Right lobe of liver (tissue), 6 donors: ENCODE measurements around the gene RFFL. TPM values are rescaled to one million over a fixed set of nuclear protein-coding genes. Genes with fewer than 3 reads are reported as not detected.

Experiments
- ATAC-seq, 4 donors: fragments of 200-7000 bp; cut with Tn5 transposase; one replicate each; pipeline ENCODE4 v1.9.1; 2020; ENCODE audit warnings: mild to moderate bottlenecking in 4 of 4, moderate library complexity in 4 of 4
- DNase-seq, 3 donors: peaks; one replicate each; pipeline ENCODE4 v3.0.0-alpha.2; 2020
- H3K27ac ChIP-seq, 3 donors: fragments of 200-600 bp; one replicate each; pipeline ENCODE4 v1.8.0; 2022
- H3K27me3 ChIP-seq, 2 donors: fragments of 200-600 bp; one replicate each; pipeline ENCODE4 v1.8.0; 2022
- H3K36me3 ChIP-seq, 4 donors: fragments of 200-600 bp; sonication (generic) in 1 of 4; one replicate each; pipeline versions ENCODE4 v1.5.1 to v1.8.0; 2017 to 2022; ENCODE audit warnings: control low read depth in 1 of 4
- H3K4me1 ChIP-seq, 4 donors: fragments of 200-600 bp; sonication (generic) in 1 of 4; one replicate each; pipeline versions ENCODE4 v1.5.1 to v1.8.0; 2017 to 2022; ENCODE audit warnings: control low read depth in 1 of 4
- H3K4me3 ChIP-seq, 3 donors: fragments of 200-600 bp; one replicate each; pipeline ENCODE4 v1.8.0; 2022
- H3K9me3 ChIP-seq, 4 donors: fragments of 200-600 bp; sonication (generic) in 1 of 4; one replicate each; pipeline versions ENCODE4 v1.5.1 to v1.8.0; 2017 to 2022; ENCODE audit warnings: control low read depth in 1 of 4
- CTCF ChIP-seq, 4 donors: fragments of 200-600 bp in 3 of 4; fragments of 450-650 bp in 1 of 4; IDR thresholded peaks; one replicate each; pipeline versions ENCODE4 v1.5.1 to v1.8.0; 2016 to 2022; ENCODE audit warnings: antibody characterized with exemption in 4 of 4, mild to moderate bottlenecking in 2 of 4
- POLR2A ChIP-seq: fragments of 450-650 bp; IDR thresholded peaks from one replicate; pipeline ENCODE4 v1.6.1; 2017; ENCODE audit warnings: antibody characterized with exemption, mild to moderate bottlenecking
- WGBS: methylation state at CpG from one replicate; pipeline ENCODE4 v1.1.6; 2018; ENCODE audit warnings: low coverage, low lambda C conversion rate; ENCODE audit not compliant: insufficient coverage; ENCODE audit errors: missing lambda C conversion rate; 5-methylcytosine and 5-hydroxymethylcytosine counted together
- intact Hi-C, 2 donors: fragments of 100-400 bp; cut with DNase I; formaldehyde crosslinking; loops; one replicate each; pipeline versions ENCODE4 v1.11.2 to v1.14.1; 2022
- total RNA-seq, 6 experiments: library from RNA; depleted of rRNA in 2 of 6; stranded (reverse); fragments of >200 nt in 2 of 6; fragmentation: NEBNext Ultra II Directional in 3 of 6; extraction: Animal tissue kit (Norgen Biotek cat#: 25700) in 3 of 6; gene quantifications; one replicate each; pipeline versions ENCODE4 v1.1.0 to v1.2.4, GENCODE V29; 2016 to 2023
- donor health status: DM: no; HTN: yes; CAD: no.
- donor health status: DM: no; HTN: no; CAD: no.
- donor health status: DM: no; HTN: no; CAD: no.
- donor health status: DM: no; HTN: yes; CAD: no.
- donor health status: DM: no; HTN: yes; CAD: no.

The RFFL gene
- total RNA-seq, 6 experiments from 2014 or later = 29.0 to 39.0 (median 34.1) TPM

DNA sequence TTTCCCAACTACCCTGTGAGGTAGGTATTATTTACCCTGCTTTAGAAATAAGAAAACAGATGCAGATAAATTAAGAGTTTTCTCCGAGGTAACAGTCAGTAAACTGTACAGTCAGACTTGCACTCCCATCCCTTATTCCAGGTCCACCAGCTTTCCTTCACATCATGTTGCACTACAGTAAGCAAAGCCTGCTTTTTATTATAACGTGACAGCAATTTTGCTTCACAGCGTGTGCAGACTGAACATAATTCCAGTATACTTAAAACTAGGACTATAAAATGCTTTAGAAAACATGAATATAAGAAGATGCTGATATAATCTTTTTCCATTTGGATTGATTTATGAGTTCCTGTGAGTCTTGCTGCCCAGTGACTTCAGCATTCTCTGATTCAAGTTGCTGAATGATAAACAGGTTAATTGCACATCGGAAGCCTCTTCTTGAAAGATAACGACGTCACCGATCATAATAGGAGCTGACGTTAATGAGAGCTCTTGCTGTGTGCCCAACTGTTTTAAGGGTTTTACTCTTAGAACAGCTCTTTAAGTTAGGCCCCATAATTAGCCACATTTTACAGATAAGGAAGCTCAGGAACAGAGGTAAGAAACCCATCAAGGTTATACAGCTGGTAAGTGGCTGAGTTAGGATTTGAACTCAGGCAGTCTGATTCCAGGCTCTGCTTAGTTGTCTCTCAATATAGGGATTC, 81.8 kb downstream of the RFFL start:
- peaks cover 0 to 15% (median 0%) of the 10 kb centered on the region in 4 donors for H3K4me1 ChIP-seq
- DNase-seq (no peak), ATAC-seq (no peak)
- intact Hi-C loops = no loop called here
- peak overlapping the region; percentile 96 to 97 (median 96) for H3K27ac ChIP-seq
- H3K9me3 ChIP-seq = no peaks in the 10 kb centered on the region
- no peak for TF ChIP-seq CTCF (IDR thresholded peaks at IDR 0.05)
- TF ChIP-seq POLR2A = no peak
- H3K4me3 ChIP-seq = peak overlapping the region; percentile 93 to 99 (median 96)
- 28% methylated on average over 8 of the region's 8 CpGs for WGBS
- no peaks in the 10 kb centered on the region for H3K27me3 ChIP-seq
- H3K36me3 ChIP-seq = peaks cover 0 to 8% (median 0%) of the 10 kb centered on the region in 4 donors

GRCh38 chr17:34980681-34981537, 82.6 kb downstream of the RFFL start:
- WGBS = 1% methylated on average over 17 of the region's 69 CpGs
- H3K4me3 ChIP-seq = peak overlapping the region; percentile 93 to 99 (median 96)
- ATAC-seq (peak; percentile 87 to 94 (median 90)), DNase-seq (peak; percentile 77 to 80 (median 80))
- intact Hi-C loops = no loop called here
- H3K4me1 ChIP-seq = peaks cover 0 to 15% (median 0%) of the 10 kb centered on the region in 4 donors
- H3K27me3 ChIP-seq = no peaks in the 10 kb centered on the region
- peaks cover 0 to 1% (median 0%) of the 10 kb centered on the region in 4 donors for H3K36me3 ChIP-seq
- peak overlapping the region; percentile 96 to 97 (median 96) for H3K27ac ChIP-seq
- TF ChIP-seq CTCF (IDR thresholded peaks at IDR 0.05) (peak; percentile 16 to 36 (median 25)), POLR2A (peak; percentile 2)
- no peaks in the 10 kb centered on the region for H3K9me3 ChIP-seq

- ATAC-seq (peak; percentile 90 to 92 (median 92)), DNase-seq (peak; percentile 95)
- WGBS = 0% methylated on average over 9 of the region's 39 CpGs
- Histone ChIP-seq H3K4me1 (peaks cover 0 to 15% (median 0%) of the 10 kb centered on the region in 4 donors), H3K27ac (peak within 1 kb of the TSS; percentile 96 to 97 (median 96)), H3K36me3 (no peaks in the 10 kb centered on the region), H3K4me3 (peak within 1 kb of the TSS; percentile 93 to 99 (median 96)), H3K27me3 (no peaks in the 10 kb centered on the region), H3K9me3 (no peaks in the 10 kb centered on the region)
- TF ChIP-seq POLR2A (peak; percentile 83), CTCF (IDR thresholded peaks at IDR 0.05) (no peak)
- intact Hi-C loops = no loop called here
These were observed 83.2 kb downstream of the RFFL start, which contains the start of gene LIG3 for GRCh38 chr17:34980353-34980680. LIG3 (plus strand) TSS chr17:34980512; CDS start chr17:34983006, 2,494 bp downstream.

GRCh38 chr17:34979650-34980352, 83.7 kb downstream of the RFFL start:
- TF ChIP-seq CTCF (IDR thresholded peaks at IDR 0.05) (no peak), POLR2A (no peak)
- H3K4me3 ChIP-seq = peak overlapping the region; percentile 93 to 99 (median 96)
- H3K9me3 ChIP-seq = no peaks in the 10 kb centered on the region
- H3K36me3 ChIP-seq = no peaks in the 10 kb centered on the region
- intact Hi-C loops = no loop called here
- H3K27ac ChIP-seq = peak overlapping the region; percentile 96 to 97 (median 96)
- no peak for DNase-seq
- 25% methylated on average over 15 of the region's 15 CpGs for WGBS
- peaks cover 0 to 15% (median 0%) of the 10 kb centered on the region in 4 donors for H3K4me1 ChIP-seq
- ATAC-seq = no peak
- H3K27me3 ChIP-seq = no peaks in the 10 kb centered on the region
